Mesothelial cell of epicardium (in vitro differentiated cells): Measurements from ENCODE around the gene XK. TPM values are rescaled to one million over a fixed set of nuclear protein-coding genes. Genes with fewer than 3 reads are reported as not detected.
A peak's percentile ranks its signal among the peaks of the same experiment; 100 is the strongest.
"Not testable (repeated sequence)": the region's sequence is repeated elsewhere in the genome, so short reads cannot be mapped to it uniquely, and the experiment has no call there.

Experiments
- DNase-seq, 2 experiments: peaks; one replicate each; pipeline ENCODE4 v3.0.0; 2021; ENCODE audit warnings: low spot score in 2 of 2; ENCODE audit not compliant: unreplicated experiment in 2 of 2
- H3K27ac Mint-ChIP-seq: 2 replicates; pipeline ENCODE4 v1.8.0; 2021; ENCODE audit warnings: mixed read lengths
- H3K27me3 Mint-ChIP-seq: 2 replicates; pipeline ENCODE4 v1.8.0; 2021; ENCODE audit warnings: low read depth, mixed read lengths
- H3K36me3 Mint-ChIP-seq: 2 replicates; pipeline ENCODE4 v1.8.0; 2021; ENCODE audit warnings: mixed read lengths
- H3K4me1 Mint-ChIP-seq: 2 replicates; pipeline ENCODE4 v1.8.0; 2021; ENCODE audit warnings: mixed read lengths
- H3K4me3 Mint-ChIP-seq: 2 replicates; pipeline ENCODE4 v1.8.0; 2021; ENCODE audit warnings: mild to moderate bottlenecking, moderate library complexity, mixed read lengths
- H3K9me3 Mint-ChIP-seq: 2 replicates; pipeline ENCODE4 v1.8.0; 2021; ENCODE audit warnings: mixed read lengths
- CTCF ChIP-seq: fragments of 200-600 bp; sonication (generic); IDR thresholded peaks from one replicate; pipeline ENCODE4 v1.5.0; 2021; ENCODE audit warnings: antibody characterized with exemption; ENCODE audit not compliant: unreplicated experiment
- total RNA-seq: library from RNA; stranded (reverse); gene quantifications from 3 replicates; pipeline ENCODE4 v1.2.1, GENCODE V29; 2021

The XK gene
- total RNA-seq, 1 donor from 2014 or later = 0.51 TPM

- no peaks in the 10 kb centered on the region for H3K36me3 Mint-ChIP-seq
- H3K4me3 Mint-ChIP-seq = no peak overlapping the region
- peaks cover 6% of the 10 kb centered on the region for H3K4me1 Mint-ChIP-seq
- no peak for TF ChIP-seq CTCF
- H3K9me3 Mint-ChIP-seq = peaks cover 24% of the 10 kb centered on the region
- no peak for DNase-seq
- no peaks in the 10 kb centered on the region for H3K27me3 Mint-ChIP-seq
- H3K27ac Mint-ChIP-seq = peak overlapping the region; percentile 47
Observed at GRCh38 chrX:37644381-37645305, 40.9 kb upstream of the XK start.

GRCh38 chrX:37646254-37646653 lies 39.3 kb upstream of the XK start:
- H3K4me3 Mint-ChIP-seq = no peak overlapping the region
- H3K27me3 Mint-ChIP-seq = no peaks in the 10 kb centered on the region

GRCh38 chrX:37650879-37651278 lies 34.7 kb upstream of the XK start:
- H3K4me1 Mint-ChIP-seq, DNase-seq, H3K4me3 Mint-ChIP-seq, H3K36me3 Mint-ChIP-seq, H3K27me3 Mint-ChIP-seq, H3K27ac Mint-ChIP-seq: not testable (repeated sequence)
- H3K9me3 Mint-ChIP-seq = peaks cover 33% of the 10 kb centered on the region

More at GRCh38 chrX:37646254-37646653, 39.3 kb upstream of the XK start:
- DNase-seq = no peak
- Mint-ChIP-seq H3K36me3 (no peaks in the 10 kb centered on the region), H3K9me3 (peaks cover 25% of the 10 kb centered on the region), H3K27ac (no peak overlapping the region), H3K4me1 (peaks cover 6% of the 10 kb centered on the region)
- peak; percentile 27 for TF ChIP-seq CTCF

GRCh38 chrX:37651921-37652452 lies 33.6 kb upstream of the XK start:
- Mint-ChIP-seq H3K4me1 (no peaks in the 10 kb centered on the region), H3K9me3 (peaks cover 24% of the 10 kb centered on the region), H3K36me3 (no peaks in the 10 kb centered on the region), H3K4me3 (no peak overlapping the region), H3K27ac (no peak overlapping the region), H3K27me3 (peaks cover 2% of the 10 kb centered on the region)
- TF ChIP-seq CTCF = no peak
- no peak for DNase-seq

GRCh38 chrX:37652589-37653231 lies 32.9 kb upstream of the XK start:
- no peaks in the 10 kb centered on the region for H3K36me3 Mint-ChIP-seq
- no peak for TF ChIP-seq CTCF
- H3K9me3 Mint-ChIP-seq = peaks cover 24% of the 10 kb centered on the region
- H3K27me3 Mint-ChIP-seq = peaks cover 2% of the 10 kb centered on the region
- H3K4me1 Mint-ChIP-seq = no peaks in the 10 kb centered on the region
- no peak for DNase-seq
- H3K27ac Mint-ChIP-seq = no peak overlapping the region
- H3K4me3 Mint-ChIP-seq = no peak overlapping the region
